NB4 (cell line): ENCODE data around the gene DENND4B.

Experiments
- CTCF ChIP-seq: IDR thresholded peaks from one replicate; pipeline ENCODE4 v1.5.1; 2012; ENCODE audit warnings: low read depth, low read length
- MYC ChIP-seq: IDR thresholded peaks from 2 replicates; pipeline ENCODE4 v1.6.1; 2011; ENCODE audit warnings: low read depth, low read length
- POLR2A ChIP-seq: IDR thresholded peaks from 2 replicates; pipeline ENCODE4 v1.6.1; 2011; ENCODE audit warnings: mild to moderate bottlenecking; ENCODE audit not compliant: insufficient read length; ENCODE audit errors: extremely low read depth

DNA sequence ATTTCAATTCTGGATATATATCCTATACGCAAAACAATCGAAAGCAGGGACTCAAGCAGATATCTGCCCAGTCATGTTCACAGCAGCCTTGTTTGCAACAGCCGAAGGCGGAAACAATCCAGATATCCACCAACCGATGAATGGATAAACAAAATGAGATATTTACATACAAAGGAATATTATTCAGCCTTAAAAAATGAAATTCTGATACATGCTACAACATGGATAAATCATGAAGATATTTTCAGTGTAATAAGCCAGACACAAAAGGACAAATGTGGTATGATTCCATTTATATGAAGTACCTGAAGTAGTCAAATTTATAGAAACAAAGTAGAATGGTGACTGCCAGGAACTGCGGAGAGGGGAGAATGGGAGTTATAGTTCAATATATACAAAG, 39.4 kb downstream of the DENND4B start:
- TF ChIP-seq CTCF (no peak), POLR2A (no peak), MYC (no peak)
